ENCODE measurements around the gene SLC24A4.

DNA sequence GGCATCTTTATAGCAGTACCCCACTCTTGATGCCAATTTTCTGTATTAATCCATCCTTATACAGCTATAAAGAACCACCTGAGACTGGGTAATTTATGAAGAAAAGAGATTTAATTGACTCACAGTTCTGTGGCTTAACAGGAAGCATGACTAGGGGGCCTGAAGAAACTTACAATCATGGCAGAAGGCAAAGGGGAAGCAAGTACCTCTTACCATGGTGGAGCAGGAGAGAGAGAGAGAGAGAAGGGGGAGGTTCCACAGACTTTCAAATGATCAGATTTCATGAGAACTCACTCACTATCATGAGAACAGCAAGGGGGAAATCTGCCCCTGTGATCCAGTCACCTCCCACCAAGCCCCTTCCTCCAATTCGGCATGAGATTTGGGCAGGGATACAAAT lies 84.4 kb downstream of the SLC24A4 start:
- TF ChIP-seq, protein P1, sequence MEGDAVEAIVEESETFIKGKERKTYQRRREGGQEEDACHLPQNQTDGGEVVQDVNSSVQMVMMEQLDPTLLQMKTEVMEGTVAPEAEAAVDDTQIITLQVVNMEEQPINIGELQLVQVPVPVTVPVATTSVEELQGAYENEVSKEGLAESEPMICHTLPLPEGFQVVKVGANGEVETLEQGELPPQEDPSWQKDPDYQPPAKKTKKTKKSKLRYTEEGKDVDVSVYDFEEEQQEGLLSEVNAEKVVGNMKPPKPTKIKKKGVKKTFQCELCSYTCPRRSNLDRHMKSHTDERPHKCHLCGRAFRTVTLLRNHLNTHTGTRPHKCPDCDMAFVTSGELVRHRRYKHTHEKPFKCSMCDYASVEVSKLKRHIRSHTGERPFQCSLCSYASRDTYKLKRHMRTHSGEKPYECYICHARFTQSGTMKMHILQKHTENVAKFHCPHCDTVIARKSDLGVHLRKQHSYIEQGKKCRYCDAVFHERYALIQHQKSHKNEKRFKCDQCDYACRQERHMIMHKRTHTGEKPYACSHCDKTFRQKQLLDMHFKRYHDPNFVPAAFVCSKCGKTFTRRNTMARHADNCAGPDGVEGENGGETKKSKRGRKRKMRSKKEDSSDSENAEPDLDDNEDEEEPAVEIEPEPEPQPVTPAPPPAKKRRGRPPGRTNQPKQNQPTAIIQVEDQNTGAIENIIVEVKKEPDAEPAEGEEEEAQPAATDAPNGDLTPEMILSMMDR (IDR thresholded peaks at IDR 0.05 in 2 of 3, conservative IDR thresholded peaks at IDR 0.05 in 1 of 3; ENCODE audit: borderline replicate concordance in 1 of 3, insufficient read depth in 1 of 3, low read depth in 2 of 3, low read length in 2 of 3) = no peak
- no peak for TF ChIP-seq POLR2A (IDR thresholded peaks at IDR 0.05; ENCODE audit: borderline replicate concordance, extremely low read depth, insufficient read depth, insufficient read length)
- TF ChIP-seq, protein P2, sequence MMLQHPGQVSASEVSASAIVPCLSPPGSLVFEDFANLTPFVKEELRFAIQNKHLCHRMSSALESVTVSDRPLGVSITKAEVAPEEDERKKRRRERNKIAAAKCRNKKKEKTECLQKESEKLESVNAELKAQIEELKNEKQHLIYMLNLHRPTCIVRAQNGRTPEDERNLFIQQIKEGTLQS (IDR thresholded peaks at IDR 0.05) = no peak
- TF ChIP-seq EZH2 (IDR thresholded peaks at IDR 0.05) = no peak
